Upper lobe of left lung (tissue), 6 donors: ENCODE results near the gene PNPLA1. TPM values are rescaled to one million over a fixed set of nuclear protein-coding genes. Genes with fewer than 3 reads are reported as not detected.
A peak's percentile ranks its signal among the peaks of the same experiment; 100 is the strongest.

ENCODE experiments used
- ATAC-seq, 2 donors: fragments of 200-7000 bp; cut with Tn5 transposase; one replicate each; pipeline ENCODE4 v1.9.1; 2022; ENCODE audit warnings: mild to moderate bottlenecking in 2 of 2, moderate library complexity in 2 of 2; ENCODE audit not compliant: low FRiP score in 2 of 2
- DNase-seq, 2 donors: peaks; one replicate each; pipeline ENCODE4 v3.0.0-alpha.2; 2019 to 2020
- H3K27ac ChIP-seq, 4 donors: fragments of 200-600 bp; sonication (generic); one replicate each; pipeline ENCODE4 v1.5.1; 2016 to 2019
- H3K27me3 ChIP-seq, 4 donors: fragments of 200-600 bp; sonication (generic); one replicate each; pipeline ENCODE4 v1.5.1; 2017 to 2019
- H3K36me3 ChIP-seq, 4 donors: fragments of 200-600 bp; sonication (generic); one replicate each; pipeline ENCODE4 v1.5.1; 2016 to 2019
- H3K4me1 ChIP-seq, 4 donors: fragments of 200-600 bp; sonication (generic); one replicate each; pipeline ENCODE4 v1.5.1; 2018 to 2019
- H3K4me3 ChIP-seq, 4 donors: fragments of 200-600 bp; sonication (generic); one replicate each; pipeline ENCODE4 v1.5.1; 2017 to 2019; ENCODE audit warnings: mild to moderate bottlenecking in 2 of 4, moderate library complexity in 1 of 4
- H3K9me3 ChIP-seq, 4 donors: fragments of 200-600 bp; sonication (generic); one replicate each; pipeline ENCODE4 v1.5.1; 2018 to 2019
- CTCF ChIP-seq, 6 experiments: fragments of 450-650 bp in 4 of 6; fragments of 200-600 bp in 2 of 6; sonication (generic) in 2 of 6; IDR thresholded peaks; one replicate each; pipeline ENCODE4 v1.5.1; 2016 to 2019; ENCODE audit warnings: antibody characterized with exemption in 6 of 6
- EP300 ChIP-seq, 4 donors: sonication (generic); formaldehyde crosslinking; IDR thresholded peaks; one replicate each; pipeline ENCODE4 v1.5.1; 2017; ENCODE audit warnings: antibody characterized with exemption in 4 of 4, control low read depth in 2 of 4
- POLR2A ChIP-seq, 4 donors: fragments of 450-650 bp; IDR thresholded peaks; one replicate each; pipeline ENCODE4 v1.5.1; 2016 to 2017; ENCODE audit warnings: antibody characterized with exemption in 4 of 4, mild to moderate bottlenecking in 2 of 4
- POLR2AphosphoS5 ChIP-seq, 2 donors: sonication (generic); formaldehyde crosslinking; IDR thresholded peaks; one replicate each; pipeline ENCODE4 v1.5.1; 2017; ENCODE audit warnings: antibody characterized with exemption in 2 of 2
- WGBS, 2 donors: methylation state at CpG; one replicate each; pipeline ENCODE4 v1.1.5; 2017 to 2018; 5-methylcytosine and 5-hydroxymethylcytosine counted together
- total RNA-seq, 6 donors: library from RNA; depleted of rRNA in 4 of 6; stranded (reverse); fragments of >200 nt in 4 of 6; gene quantifications; one replicate each; pipeline versions ENCODE4 v1.1.0 to v1.2.1, GENCODE V29; 2016 to 2021
- donor health status: DM: no; HTN: no; CAD: no; lungs with moderate emphysema.
- donor health status: DM: no; HTN: yes; CAD: no; lungs with severe emphysema.

Gene PNPLA1
- total RNA-seq, 6 donors from 2014 or later = 0.14 to 0.61 (median 0.30) TPM; not detected in 3

DNA sequence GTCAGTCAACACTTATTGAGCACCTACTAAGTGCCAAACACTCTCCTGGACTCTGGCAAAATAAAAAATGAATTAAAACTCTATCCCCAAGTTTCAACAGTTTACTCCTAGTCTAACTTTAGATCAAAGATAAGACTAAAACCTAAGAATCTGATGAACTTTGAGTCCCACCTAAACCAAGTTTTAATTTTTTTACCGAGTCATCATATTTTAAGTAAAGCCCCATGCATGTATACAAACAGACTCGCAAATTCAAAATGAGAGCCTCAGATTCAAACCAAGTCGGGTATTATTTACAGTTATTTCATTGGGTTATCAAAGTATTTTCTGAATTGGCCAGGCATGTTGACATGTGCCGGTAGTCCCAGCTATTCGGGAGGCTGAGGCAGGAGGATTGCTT lies 38.7 kb downstream of the PNPLA1 start:
- TF ChIP-seq EP300 (IDR thresholded peaks at IDR 0.05) = no peak
- TF ChIP-seq POLR2A (IDR thresholded peaks at IDR 0.05) = no peak
- TF ChIP-seq POLR2AphosphoS5 (IDR thresholded peaks at IDR 0.05) = no peak
- TF ChIP-seq CTCF (IDR thresholded peaks at IDR 0.05) = no peak
- H3K27me3 ChIP-seq = no peaks in the 10 kb centered on the region
- no peaks in the 10 kb centered on the region for H3K4me1 ChIP-seq
- 94 to 95% methylated on average over 5 of the region's 5 CpGs for WGBS, 2 donors
- DNase-seq (no peak), ATAC-seq (no peak)
- H3K27ac ChIP-seq = no peak overlapping the region
- H3K9me3 ChIP-seq = no peaks in the 10 kb centered on the region
- no peak overlapping the region for H3K4me3 ChIP-seq
- H3K36me3 ChIP-seq = no peaks in the 10 kb centered on the region

- 57 to 60% methylated on average over 6 to 7 of the region's 7 CpGs for WGBS, 2 donors
- TF ChIP-seq CTCF (IDR thresholded peaks at IDR 0.05) = no peak
- TF ChIP-seq POLR2A (IDR thresholded peaks at IDR 0.05) = no peak
- no peak for TF ChIP-seq POLR2AphosphoS5 (IDR thresholded peaks at IDR 0.05)
- no peak for TF ChIP-seq EP300 (IDR thresholded peaks at IDR 0.05)
- Histone ChIP-seq H3K4me1 (no peaks in the 10 kb centered on the region), H3K4me3 (no peak overlapping the region), H3K36me3 (no peaks in the 10 kb centered on the region), H3K27ac (no peak overlapping the region), H3K9me3 (no peaks in the 10 kb centered on the region), H3K27me3 (no peaks in the 10 kb centered on the region)
- ATAC-seq (no peak), DNase-seq (no peak)
Measured at GRCh38 chr6:36309203-36309602, 39.3 kb downstream of the PNPLA1 start.

DNA sequence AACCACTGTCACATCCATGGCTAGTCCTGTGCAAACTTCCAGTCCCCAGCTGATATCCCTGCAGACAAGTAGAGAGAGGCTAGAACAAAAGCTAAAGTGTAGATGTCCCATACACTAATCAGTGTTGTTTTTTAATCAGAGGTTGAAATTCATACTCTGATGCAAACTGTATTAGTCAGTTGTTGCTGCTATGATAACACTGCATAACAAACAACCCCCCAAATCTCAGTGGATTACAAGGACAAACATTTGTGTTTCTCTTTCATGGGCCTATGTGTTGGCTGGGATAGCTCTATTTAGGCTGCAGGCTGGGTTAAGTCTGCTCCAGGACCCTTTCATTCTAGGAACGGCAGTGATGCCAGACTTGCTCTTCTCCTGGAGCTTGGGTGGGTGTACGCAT lies 40.0 kb downstream of the PNPLA1 start:
- DNase-seq (no peak), ATAC-seq (no peak)
- no peaks in the 10 kb centered on the region for H3K36me3 ChIP-seq
- 85 to 93% methylated on average over 2 of the region's 2 CpGs for WGBS, 2 donors
- no peak overlapping the region for H3K4me3 ChIP-seq
- H3K27me3 ChIP-seq = no peaks in the 10 kb centered on the region
- H3K27ac ChIP-seq = no peak overlapping the region
- H3K4me1 ChIP-seq = no peaks in the 10 kb centered on the region
- H3K9me3 ChIP-seq = no peaks in the 10 kb centered on the region
- TF ChIP-seq EP300 (IDR thresholded peaks at IDR 0.05) (no peak), CTCF (IDR thresholded peaks at IDR 0.05) (no peak), POLR2AphosphoS5 (IDR thresholded peaks at IDR 0.05) (no peak), POLR2A (IDR thresholded peaks at IDR 0.05) (no peak)

GRCh38 chr6:36312854-36313648 lies 43.2 kb downstream of the PNPLA1 start:
- Histone ChIP-seq H3K36me3 (no peaks in the 10 kb centered on the region), H3K9me3 (no peaks in the 10 kb centered on the region), H3K4me1 (no peaks in the 10 kb centered on the region), H3K27ac (no peak overlapping the region), H3K27me3 (no peaks in the 10 kb centered on the region), H3K4me3 (no peak overlapping the region)
- DNase-seq (no peak), ATAC-seq (peak in 1 of 2 donors; percentile 54)
- TF ChIP-seq POLR2AphosphoS5 (IDR thresholded peaks at IDR 0.05) = no peak
- TF ChIP-seq CTCF (IDR thresholded peaks at IDR 0.05) = no peak
- no peak for TF ChIP-seq EP300 (IDR thresholded peaks at IDR 0.05)
- TF ChIP-seq POLR2A (IDR thresholded peaks at IDR 0.05) = no peak
- 47 to 74% methylated on average over 5 to 8 of the region's 8 CpGs for WGBS, 2 donors

- H3K4me3 ChIP-seq = no peak overlapping the region
- H3K27me3 ChIP-seq = no peaks in the 10 kb centered on the region
- no peak for ATAC-seq
- H3K9me3 ChIP-seq = no peaks in the 10 kb centered on the region
- 89 to 90% methylated on average over 4 of the region's 4 CpGs for WGBS, 2 donors
- no peak for DNase-seq
- no peak overlapping the region for H3K27ac ChIP-seq
- no peaks in the 10 kb centered on the region for H3K4me1 ChIP-seq
- TF ChIP-seq POLR2AphosphoS5 (IDR thresholded peaks at IDR 0.05) (no peak), POLR2A (IDR thresholded peaks at IDR 0.05) (no peak), CTCF (IDR thresholded peaks at IDR 0.05) (no peak), EP300 (IDR thresholded peaks at IDR 0.05) (no peak)
- H3K36me3 ChIP-seq = no peaks in the 10 kb centered on the region
Measured at GRCh38 chr6:36313649-36313936, 43.7 kb downstream of the PNPLA1 start.
